GM23248 (cell line): Measurements from ENCODE around the gene SWAP70.

ENCODE experiments used
- EZH2 ChIP-seq: fragments of 200-600 bp; sonication (generic); IDR thresholded peaks from 2 replicates; pipeline ENCODE4 v1.6.1; 2018; ENCODE audit warnings: antibody characterized with exemption, mild to moderate bottlenecking; ENCODE audit not compliant: insufficient read depth, poor library complexity, severe bottlenecking
- EZH2phosphoT487 ChIP-seq: fragments of 200-600 bp; sonication (generic); IDR thresholded peaks from 2 replicates; pipeline ENCODE4 v1.6.1; 2018; ENCODE audit warnings: antibody characterized with exemption, moderate library complexity, mild to moderate bottlenecking, low read depth; ENCODE audit not compliant: insufficient read depth

DNA sequence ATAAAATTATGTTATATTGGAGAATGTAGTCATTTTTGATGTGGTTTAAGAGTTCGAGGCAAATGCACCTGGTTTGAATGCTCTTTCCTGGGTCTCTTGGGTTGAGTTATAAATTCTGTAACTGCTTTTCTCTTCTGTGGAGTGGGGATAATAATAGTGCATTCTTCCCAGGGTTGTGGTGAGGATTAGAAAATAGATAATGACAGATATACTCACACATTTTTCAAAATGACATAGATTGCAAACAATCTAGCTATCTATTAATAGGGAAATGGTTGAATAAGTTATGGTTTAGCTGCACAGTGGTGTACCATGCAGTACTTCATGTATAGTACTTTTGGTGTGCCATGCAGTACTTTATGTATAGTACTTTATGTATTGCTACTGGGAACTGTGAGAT, 67.4 kb downstream of the SWAP70 start:
- TF ChIP-seq EZH2: no peak
- TF ChIP-seq EZH2phosphoT487: no peak
